ENCODE data around the gene GM2A.

GRCh38 chr5:151275803-151276202 lies 22.8 kb downstream of the GM2A start:
- no peak for TF ChIP-seq CTCF (IDR thresholded peaks at IDR 0.05)
- no peak for TF ChIP-seq EZH2 (IDR thresholded peaks at IDR 0.05; ENCODE audit: borderline replicate concordance, insufficient read depth, low read depth, low read length, poor library complexity, severe bottlenecking)

Measured in B cell (primary cell).